ENCODE results near the gene LEO1.
"Not testable (repeated sequence)": the region's sequence is repeated elsewhere in the genome, so short reads cannot be mapped to it uniquely, and the experiment has no call there.

Gene LEO1

GRCh38 chr15:52005748-52006701 is 34.4 kb upstream of the LEO1 start:
- DNase-seq: no peak
- intact Hi-C loops (cut with DNase I): no loop called here

- intact Hi-C loops (cut with DNase I): no loop called here
- no peak for DNase-seq
These were observed 33.2 kb upstream of the LEO1 start for GRCh38 chr15:52004806-52005205.

GRCh38 chr15:52003710-52004109 is 32.1 kb upstream of the LEO1 start:
- DNase-seq: no peak
- intact Hi-C loops (cut with DNase I): no loop called here

- intact Hi-C loops (cut with DNase I); DNase-seq: not testable (repeated sequence)
These were observed 31.5 kb upstream of the LEO1 start for GRCh38 chr15:52003089-52003488.

- DNase-seq: no peak
- intact Hi-C loops (cut with DNase I): no loop called here
These were observed 30.8 kb upstream of the LEO1 start for GRCh38 chr15:52002351-52002750.

GRCh38 chr15:51992953-51993352 is 21.4 kb upstream of the LEO1 start:
- intact Hi-C loops (cut with DNase I): no loop called here
- DNase-seq: no peak

- intact Hi-C loops (cut with DNase I): no loop called here
- no peak for DNase-seq
These were observed 19.6 kb upstream of the LEO1 start for GRCh38 chr15:51991141-51991540.

- intact Hi-C loops (cut with DNase I): no loop called here
- no peak for DNase-seq
These were observed 11.2 kb upstream of the LEO1 start for GRCh38 chr15:51982770-51983103.

- intact Hi-C loops (cut with DNase I): no loop called here
- DNase-seq: peak in 32 of 42 donors; percentile 9 to 61 (median 28)
These were observed 10.6 kb upstream of the LEO1 start for GRCh38 chr15:51982013-51982769.

GRCh38 chr15:51973775-51974174 is 2.2 kb upstream of the LEO1 start:
- DNase-seq: no peak
- intact Hi-C loops (cut with DNase I): loop anchor here (5.0 kb wide), 2 partner anchors 44 to 104 kb away; partner anchors contain the start of gene MAPK6

GRCh38 chr15:51973220-51973619 is 1.6 kb upstream of the LEO1 start:
- DNase-seq: no peak
- intact Hi-C loops (cut with DNase I): loop anchor here (5.0 kb wide), 2 partner anchors 44 to 104 kb away; partner anchors contain the start of gene MAPK6

- no peak for DNase-seq
- intact Hi-C loops (cut with DNase I): loop anchor here (5.0 kb wide), 2 partner anchors 46 to 106 kb away; partner anchors contain the start of gene MAPK6
These were observed 575 bp downstream of the LEO1 start for GRCh38 chr15:51971032-51971374.

GRCh38 chr15:51970132-51970817 is 1.3 kb downstream of the LEO1 start:
- no peak for DNase-seq

GRCh38 chr15:51969728-51970127 is 1.9 kb downstream of the LEO1 start:
- intact Hi-C loops (cut with DNase I): loop anchor here (5.0 kb wide), 2 partner anchors 48 to 108 kb away; partner anchors contain the start of gene MAPK6
- no peak for DNase-seq

More at GRCh38 chr15:51970132-51970817, 1.3 kb downstream of the LEO1 start:
- intact Hi-C loops (cut with DNase I): loop anchor here (5.0 kb wide), 2 partner anchors 47 to 107 kb away; partner anchors contain the start of gene MAPK6

- intact Hi-C loops (cut with DNase I): no loop called here
- no peak for DNase-seq
These were observed 4.0 kb downstream of the LEO1 start for GRCh38 chr15:51967583-51967982.

GRCh38 chr15:51966192-51966591 is 5.4 kb downstream of the LEO1 start:
- intact Hi-C loops (cut with DNase I): no loop called here
- no peak for DNase-seq

GRCh38 chr15:51965691-51966090 is 5.9 kb downstream of the LEO1 start:
- intact Hi-C loops (cut with DNase I): no loop called here

GRCh38 chr15:51955504-51955903 is 16.1 kb downstream of the LEO1 start:
- intact Hi-C loops (cut with DNase I): no loop called here
- DNase-seq: no peak

More at GRCh38 chr15:51965691-51966090, 5.9 kb downstream of the LEO1 start:
- no peak for DNase-seq

GRCh38 chr15:51952805-51953204 is 18.8 kb downstream of the LEO1 start:
- intact Hi-C loops (cut with DNase I): no loop called here
- no peak for DNase-seq

Measured in head of caudate nucleus (tissue), 42 donors.